GM21526 (cell line): ENCODE data around the gene SCN7A.
A peak's percentile ranks its signal among the peaks of the same experiment; 100 is the strongest.
"Not testable (repeated sequence)": the region's sequence is repeated elsewhere in the genome, so short reads cannot be mapped to it uniquely, and the experiment has no call there.

Experiments
- ATAC-seq: cut with Tn5 transposase; IDR thresholded peaks from one replicate; pipeline ENCODE4 v1.9.1; 2021; ENCODE audit warnings: moderate library complexity; ENCODE audit not compliant: unreplicated experiment, low FRiP score

The SCN7A gene

DNA sequence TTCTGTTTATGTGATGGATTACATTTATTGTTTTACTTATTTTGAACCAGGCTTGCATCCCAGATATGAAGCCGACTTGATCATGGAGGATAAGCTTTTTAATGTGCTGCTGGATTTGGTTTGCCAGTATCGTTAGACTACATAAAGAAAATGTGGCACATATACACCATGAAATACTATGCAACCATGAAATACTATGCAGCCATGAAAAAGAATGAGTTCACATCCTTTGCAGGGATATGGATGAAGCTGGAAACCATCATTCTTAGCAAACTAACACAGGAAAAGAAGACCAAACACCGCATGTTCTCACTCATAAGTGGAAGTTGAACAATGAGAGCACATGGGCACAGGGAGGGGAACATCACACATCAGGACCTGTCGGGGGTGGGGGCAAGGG is 38.2 kb downstream of the SCN7A start:
- not testable (repeated sequence) for ATAC-seq

- ATAC-seq: no peak
These were observed 39.9 kb downstream of the SCN7A start for GRCh38 chr2:166454006-166454595.

DNA sequence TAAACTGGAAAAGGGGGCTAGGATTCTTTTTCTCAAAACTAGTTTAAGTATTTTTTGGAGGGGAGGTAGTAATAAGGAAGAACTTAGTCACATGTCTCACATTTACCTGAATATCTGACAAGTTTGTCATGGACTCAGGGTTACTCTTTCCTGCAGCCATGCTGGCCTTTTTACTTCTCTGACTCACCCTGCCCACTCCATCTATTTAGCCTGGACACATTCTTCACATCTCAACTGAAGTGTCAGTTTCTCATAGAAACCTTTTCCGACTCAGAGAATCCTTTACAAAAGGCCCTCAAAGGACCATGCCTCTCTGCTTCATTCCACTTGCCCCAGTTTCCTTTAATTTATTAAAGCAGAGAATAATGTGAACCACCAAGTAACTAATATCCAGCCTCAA is 42.6 kb downstream of the SCN7A start:
- no peak for ATAC-seq

DNA sequence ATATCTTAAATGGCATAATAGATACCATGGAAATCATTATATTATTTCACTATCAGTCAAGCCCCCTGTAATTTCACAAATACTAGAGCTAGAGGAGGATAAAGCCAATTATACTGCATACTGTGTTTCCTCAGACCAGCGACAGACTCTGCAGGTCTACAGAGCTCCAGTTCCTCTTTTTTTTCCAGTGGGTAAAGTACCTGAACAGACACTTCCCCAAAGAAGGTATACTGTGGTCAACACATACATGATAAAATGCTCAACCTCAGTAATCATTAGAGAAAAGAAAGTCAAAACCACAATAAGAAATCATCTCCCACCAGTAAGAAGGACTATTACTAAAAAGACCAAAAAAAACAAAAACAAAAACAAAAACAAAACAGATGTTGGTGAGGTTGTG is 44.6 kb downstream of the SCN7A start:
- peak; percentile 95 for ATAC-seq

DNA sequence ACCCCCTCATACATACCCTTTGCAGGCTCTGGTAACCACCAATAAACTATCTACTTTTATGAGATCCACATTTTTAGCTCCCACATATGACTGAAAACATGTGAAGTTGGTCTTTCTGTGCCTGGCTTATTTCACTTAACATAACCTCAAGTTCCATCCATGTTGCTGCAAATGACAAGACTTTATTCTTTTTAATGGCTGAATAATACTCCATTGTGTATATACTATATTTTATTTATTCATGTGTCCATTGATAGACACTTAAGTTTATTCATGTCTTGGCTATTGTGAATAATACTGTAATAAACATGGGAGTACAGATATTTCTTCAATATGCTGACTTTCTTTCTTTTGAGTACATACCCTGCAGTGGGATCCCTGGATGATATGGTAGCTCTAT is 45.9 kb downstream of the SCN7A start:
- ATAC-seq: no peak

DNA sequence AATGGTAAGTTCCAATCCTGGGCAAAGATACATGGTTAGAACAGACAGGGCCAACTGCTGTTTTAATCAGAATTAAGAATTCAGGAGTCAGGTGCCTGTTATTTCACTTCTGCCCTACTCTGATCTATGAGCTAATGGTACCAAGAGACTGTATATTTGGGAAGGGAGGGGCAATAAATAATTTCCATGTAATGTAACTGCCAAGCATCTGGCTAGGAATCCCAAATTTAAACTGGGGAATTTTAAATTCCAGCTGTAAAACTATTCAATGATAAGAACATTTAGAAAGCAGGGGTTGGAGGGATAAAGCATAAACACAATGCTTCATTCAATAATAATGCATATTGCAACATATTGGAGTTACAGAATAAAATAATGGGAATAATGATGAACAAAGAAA is 49.7 kb downstream of the SCN7A start:
- ATAC-seq: no peak

DNA sequence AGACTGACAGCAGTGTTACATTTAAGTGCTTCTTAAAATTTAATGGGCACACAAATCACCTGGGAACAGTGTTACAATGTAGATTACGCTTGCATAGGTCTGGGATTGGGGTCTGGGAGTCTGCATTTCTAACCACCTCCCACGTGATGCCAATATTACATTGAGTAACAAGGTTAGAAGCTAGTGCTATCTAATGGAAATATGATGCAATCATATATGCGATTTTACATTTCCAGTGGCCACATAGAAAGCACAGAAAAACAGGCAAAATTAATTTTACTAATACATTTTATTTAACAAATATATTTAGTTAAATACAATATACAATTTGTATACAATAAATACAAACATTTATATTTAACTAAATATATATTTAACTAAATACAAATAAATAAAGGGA is 53.7 kb downstream of the SCN7A start:
- no peak for ATAC-seq

- no peak for ATAC-seq
These were observed 55.0 kb downstream of the SCN7A start for GRCh38 chr2:166439078-166439477.

- no peak for ATAC-seq
These were observed 57.1 kb downstream of the SCN7A start for GRCh38 chr2:166436976-166437375.

GRCh38 chr2:166436189-166436588 is 57.9 kb downstream of the SCN7A start:
- ATAC-seq: no peak

GRCh38 chr2:166434491-166434890 is 59.6 kb downstream of the SCN7A start:
- no peak for ATAC-seq

DNA sequence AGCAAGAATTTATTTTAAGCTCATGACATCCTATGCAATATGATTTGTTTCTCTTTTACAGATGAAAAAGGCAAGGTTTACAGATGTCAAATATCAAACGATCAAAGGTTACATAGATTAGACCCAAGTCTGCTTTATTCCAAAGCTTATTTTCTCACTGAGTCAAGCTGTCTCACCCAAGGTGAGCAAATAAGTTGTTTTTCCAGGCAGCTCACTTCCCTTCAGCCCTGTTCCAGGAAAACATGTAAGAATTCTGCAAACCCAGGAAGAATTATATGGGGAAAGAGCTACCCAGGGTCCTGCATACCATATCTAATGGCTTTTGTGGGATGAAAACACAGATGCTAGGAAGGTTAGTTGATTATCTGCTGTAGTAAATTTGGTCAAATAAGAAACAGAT is 60.6 kb downstream of the SCN7A start:
- no peak for ATAC-seq

DNA sequence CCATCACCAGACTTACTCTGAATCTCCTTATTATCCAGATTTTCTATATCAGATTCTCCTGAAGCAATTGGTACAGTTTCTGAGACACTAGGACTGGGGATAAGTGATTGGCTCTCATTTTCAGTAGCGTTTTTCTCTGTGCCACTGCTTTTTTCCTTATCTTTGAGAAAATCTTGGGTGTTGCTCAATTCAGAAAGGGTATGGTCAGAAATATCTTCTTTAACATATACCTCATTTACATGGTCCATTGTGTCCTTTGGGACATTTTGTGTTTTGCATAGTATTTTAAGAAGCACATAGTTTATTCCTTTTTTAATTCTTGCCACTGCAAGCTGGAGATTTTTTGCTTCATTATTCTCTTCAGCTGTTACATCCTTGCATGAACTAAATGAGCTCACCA is 61.7 kb downstream of the SCN7A start:
- ATAC-seq: no peak

DNA sequence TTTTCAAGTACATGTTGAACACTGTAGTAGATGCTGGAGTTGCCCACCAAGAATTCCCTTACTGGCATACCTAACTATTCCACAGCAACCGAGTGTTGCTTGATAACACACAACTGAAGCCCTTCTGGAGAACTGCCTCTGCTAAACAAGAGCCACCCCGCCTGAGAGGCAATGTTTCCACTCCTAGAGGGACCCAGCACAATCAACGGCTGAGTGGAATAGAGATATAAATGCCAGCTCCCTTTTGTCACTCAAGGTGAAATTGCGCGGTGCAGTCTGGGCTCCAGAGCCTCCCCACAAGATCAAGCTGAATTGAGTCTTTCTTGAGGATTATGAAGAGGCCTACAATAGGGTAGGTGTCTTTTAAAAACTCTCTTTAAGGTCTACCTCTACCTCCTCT is 69.2 kb downstream of the SCN7A start:
- ATAC-seq: no peak

- ATAC-seq: no peak
These were observed 74.5 kb downstream of the SCN7A start for GRCh38 chr2:166419616-166419934.

DNA sequence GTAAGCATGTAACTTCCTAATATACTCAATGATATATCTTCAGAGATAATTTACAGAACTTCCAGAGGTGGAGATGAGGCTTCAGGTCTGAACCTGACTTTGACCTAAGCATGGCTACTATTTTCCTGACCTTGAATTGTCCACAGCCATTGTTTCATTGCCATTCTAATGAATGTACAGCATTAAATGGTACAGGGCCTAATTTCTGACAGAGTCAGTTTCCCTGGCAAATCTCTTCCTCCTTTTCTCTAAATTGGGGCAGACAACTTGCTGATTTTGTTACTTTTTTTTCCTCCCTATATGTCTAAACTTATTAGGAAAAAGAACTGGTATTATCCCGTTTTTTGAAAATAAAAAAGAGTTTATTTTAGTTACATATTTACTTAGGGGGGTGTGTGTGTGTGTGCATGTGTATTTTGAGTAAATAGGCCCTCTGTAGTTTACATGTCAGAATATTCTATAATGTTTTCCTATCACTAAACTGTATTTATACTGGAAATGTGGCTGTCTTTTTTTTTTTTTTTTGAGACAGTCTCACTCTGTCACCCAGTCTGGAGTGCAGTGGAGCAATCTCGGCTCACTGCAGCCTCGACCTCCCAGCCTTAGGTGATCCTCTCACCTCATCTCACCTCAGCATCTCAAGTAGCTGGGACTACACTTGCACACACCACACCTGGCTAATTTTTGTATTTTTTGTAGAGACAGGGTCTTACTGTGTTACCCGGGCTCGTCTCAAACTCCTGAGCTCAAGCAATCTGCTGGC is 75.0 kb downstream of the SCN7A start:
- no peak for ATAC-seq

GRCh38 chr2:166417669-166418068 is 76.4 kb downstream of the SCN7A start:
- ATAC-seq: peak; percentile 82

DNA sequence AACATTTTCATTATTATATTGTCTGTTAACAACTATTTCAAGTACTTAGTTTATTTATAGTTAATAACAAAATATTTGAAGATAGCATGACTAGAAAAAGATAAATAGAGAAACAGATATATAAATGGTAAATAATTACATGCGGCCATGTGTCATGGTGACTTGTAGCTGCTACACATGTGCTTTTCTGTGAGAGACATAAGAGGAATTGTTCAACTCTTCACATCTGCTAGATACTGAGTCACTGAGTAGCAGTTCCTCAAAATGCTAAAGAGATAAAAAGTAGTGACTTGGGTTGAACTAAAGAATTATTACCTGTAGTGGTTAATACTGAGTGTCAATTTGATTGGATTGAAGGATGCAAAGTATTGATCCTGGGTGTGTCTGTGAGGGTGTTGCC is 80.8 kb downstream of the SCN7A start:
- ATAC-seq: no peak

DNA sequence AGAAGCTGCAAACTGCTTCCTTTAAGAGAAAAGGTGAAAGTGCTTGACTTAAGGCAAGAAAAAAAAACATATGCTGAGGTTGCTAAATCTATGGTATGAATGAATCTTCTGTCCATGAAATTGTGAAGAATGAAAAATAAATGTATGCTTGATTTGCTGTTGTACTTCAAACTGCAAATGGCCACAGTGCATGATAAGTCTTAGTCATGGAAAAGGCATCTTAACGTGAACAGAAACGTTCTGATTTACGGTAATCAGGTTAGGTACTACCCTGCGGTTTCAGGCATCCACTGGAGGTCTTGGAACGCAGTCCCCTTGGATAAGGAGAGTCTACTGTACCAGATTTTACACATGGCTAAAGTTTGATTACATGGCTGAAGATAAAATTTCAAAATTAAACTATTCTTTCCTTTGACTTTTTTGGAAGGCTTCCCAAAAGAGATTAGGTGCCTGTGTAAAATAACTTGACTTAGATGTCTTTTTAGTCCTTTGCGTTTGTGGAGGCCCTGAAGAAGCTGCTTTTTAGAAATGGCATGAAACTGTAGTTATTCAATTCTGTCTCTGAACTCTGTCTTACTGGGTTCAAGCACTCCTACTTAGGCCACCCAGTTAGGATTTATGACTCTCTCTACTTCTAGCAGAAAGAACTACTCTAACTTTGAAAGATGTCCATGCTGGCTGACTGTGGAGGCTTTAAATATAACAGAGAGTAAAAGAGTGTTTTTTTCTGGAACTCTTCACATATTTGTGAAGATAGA is 82.4 kb downstream of the SCN7A start:
- ATAC-seq: no peak

GRCh38 chr2:166410828-166411472 is 83.1 kb downstream of the SCN7A start:
- ATAC-seq: no peak

DNA sequence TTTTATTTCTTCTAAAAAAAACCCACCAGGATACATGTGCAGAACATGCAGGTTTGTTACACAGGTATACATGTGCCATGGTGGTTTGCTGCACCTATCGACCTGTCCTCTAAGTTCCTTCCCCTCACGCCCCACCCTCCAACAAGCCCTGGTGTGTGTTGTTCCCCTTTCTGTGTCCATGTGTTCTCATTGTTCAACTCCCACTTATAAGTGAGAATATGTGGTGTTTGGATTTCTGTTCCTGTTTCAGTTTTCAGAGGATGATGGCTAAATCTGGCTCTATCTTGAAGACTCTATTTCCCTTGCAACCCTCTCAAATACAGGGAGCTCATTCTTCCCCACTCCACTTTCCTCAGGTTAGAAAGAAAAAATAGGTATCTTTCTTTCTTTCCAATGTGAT is 86.3 kb downstream of the SCN7A start:
- ATAC-seq: not testable (repeated sequence)
